Body of pancreas (tissue), 4 donors: ENCODE results near the gene PCSK6. TPM values are rescaled to one million over a fixed set of nuclear protein-coding genes. Genes with fewer than 3 reads are reported as not detected.
A peak's percentile ranks its signal among the peaks of the same experiment; 100 is the strongest.

Experiments
- ATAC-seq: fragments of 150-250 bp; one replicate; pipeline ENCODE4 v1.9.1; 2016
- DNase-seq, 4 donors: peaks; one replicate each; pipeline ENCODE4 v3.0.0-alpha.2; 2019
- H3K27ac ChIP-seq, 4 donors: fragments of 200-600 bp; sonication (generic); 1 replicate in 3 of 4; 2 replicates in 1 of 4; pipeline versions ENCODE4 v1.5.1 to v1.6.1; 2016 to 2019; ENCODE audit warnings: mild to moderate bottlenecking in 1 of 4, mixed read lengths in 1 of 4, moderate library complexity in 1 of 4
- H3K27me3 ChIP-seq, 2 donors: fragments of 200-600 bp; sonication (generic); one replicate each; pipeline ENCODE4 v1.6.0; 2016; ENCODE audit warnings: mild to moderate bottlenecking in 1 of 2
- H3K36me3 ChIP-seq, 2 donors: fragments of 200-600 bp; sonication (generic); replicated peaks in 1 of 2; 2 replicates each; pipeline ENCODE4 v1.5.1; 2016; ENCODE audit warnings: low read depth in 2 of 2; ENCODE audit not compliant: insufficient read depth in 1 of 2
- H3K4me1 ChIP-seq: fragments of 200-600 bp; sonication (generic); one replicate; pipeline ENCODE4 v1.6.0; 2016
- H3K4me3 ChIP-seq, 2 donors: fragments of 200-600 bp; sonication (generic); 1 replicate in 1 of 2; 2 replicates in 1 of 2; pipeline ENCODE4 v1.5.1; 2016 to 2019
- H3K9me3 ChIP-seq, 3 donors: fragments of 200-600 bp; sonication (generic); 1 replicate in 2 of 3; 2 replicates in 1 of 3; pipeline ENCODE4 v1.5.1; 2016
- POLR2A ChIP-seq, 3 donors: fragments of 450-650 bp; IDR thresholded peaks; one replicate each; pipeline ENCODE4 v1.6.1; 2016; ENCODE audit warnings: antibody characterized with exemption in 3 of 3, mild to moderate bottlenecking in 2 of 3
- WGBS, 2 donors: methylation state at CpG; one replicate each; pipeline ENCODE4 v1.1.5; 2017; 5-methylcytosine and 5-hydroxymethylcytosine counted together
- intact Hi-C: fragments of 100-400 bp; cut with DNase I; formaldehyde crosslinking; loops from one replicate; pipeline ENCODE4 v1.15.1; 2023
- total RNA-seq, 2 donors: library from RNA; depleted of rRNA; stranded (reverse); fragments of >200 nt; gene quantifications; one replicate each; pipeline ENCODE4 v1.1.0, GENCODE V29; 2016
- TF ChIP-seq, protein P1 (sequence below), 7 experiments: fragments of 450-650 bp in 4 of 7; fragments of 200-600 bp in 3 of 7; sonication (generic) in 3 of 7; IDR thresholded peaks; one replicate each; pipeline ENCODE4 v1.5.1; 2016 to 2019; ENCODE audit warnings: antibody characterized with exemption in 7 of 7

The PCSK6 gene
- total RNA-seq, 2 donors from 2014 or later, result 8.9 to 10.1 TPM

GRCh38 chr15:101307897-101308603, 181.5 kb downstream of the PCSK6 start:
- Histone ChIP-seq H3K27ac (no peak overlapping the region), H3K4me1 (no peaks in the 10 kb centered on the region), H3K36me3 (no peaks in the 10 kb centered on the region), H3K4me3 (no peak overlapping the region), H3K9me3 (no peaks in the 10 kb centered on the region), H3K27me3 (no peaks in the 10 kb centered on the region)
- WGBS, 2 donors, result 84 to 90% methylated on average over 10 to 16 of the region's 16 CpGs
- intact Hi-C loops, result loop anchor here (10.0 kb wide), 1 partner anchor 267 kb away; no protein-coding TSS in a partner anchor
- ATAC-seq (no peak), DNase-seq (peak in 1 of 4 donors; percentile 3)
- TF ChIP-seq, protein P1, sequence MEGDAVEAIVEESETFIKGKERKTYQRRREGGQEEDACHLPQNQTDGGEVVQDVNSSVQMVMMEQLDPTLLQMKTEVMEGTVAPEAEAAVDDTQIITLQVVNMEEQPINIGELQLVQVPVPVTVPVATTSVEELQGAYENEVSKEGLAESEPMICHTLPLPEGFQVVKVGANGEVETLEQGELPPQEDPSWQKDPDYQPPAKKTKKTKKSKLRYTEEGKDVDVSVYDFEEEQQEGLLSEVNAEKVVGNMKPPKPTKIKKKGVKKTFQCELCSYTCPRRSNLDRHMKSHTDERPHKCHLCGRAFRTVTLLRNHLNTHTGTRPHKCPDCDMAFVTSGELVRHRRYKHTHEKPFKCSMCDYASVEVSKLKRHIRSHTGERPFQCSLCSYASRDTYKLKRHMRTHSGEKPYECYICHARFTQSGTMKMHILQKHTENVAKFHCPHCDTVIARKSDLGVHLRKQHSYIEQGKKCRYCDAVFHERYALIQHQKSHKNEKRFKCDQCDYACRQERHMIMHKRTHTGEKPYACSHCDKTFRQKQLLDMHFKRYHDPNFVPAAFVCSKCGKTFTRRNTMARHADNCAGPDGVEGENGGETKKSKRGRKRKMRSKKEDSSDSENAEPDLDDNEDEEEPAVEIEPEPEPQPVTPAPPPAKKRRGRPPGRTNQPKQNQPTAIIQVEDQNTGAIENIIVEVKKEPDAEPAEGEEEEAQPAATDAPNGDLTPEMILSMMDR (IDR thresholded peaks at IDR 0.05), result no peak

- H3K36me3 ChIP-seq, result no peaks in the 10 kb centered on the region
- intact Hi-C loops, result loop anchor here (10.0 kb wide), 1 partner anchor 268 kb away; no protein-coding TSS in a partner anchor
- H3K4me3 ChIP-seq, result no peak overlapping the region
- H3K27me3 ChIP-seq, result no peaks in the 10 kb centered on the region
- ATAC-seq (no peak), DNase-seq (peak in 3 of 4 donors; percentile 2 to 6 (median 5))
- 68% methylated on average over 8 to 24 of the region's 24 CpGs for WGBS, 2 donors
- no peak for TF ChIP-seq POLR2A (IDR thresholded peaks at IDR 0.05)
- TF ChIP-seq, protein P1 (IDR thresholded peaks at IDR 0.05), result no peak
- no peak overlapping the region for H3K27ac ChIP-seq
- no peaks in the 10 kb centered on the region for H3K9me3 ChIP-seq
- H3K4me1 ChIP-seq, result no peaks in the 10 kb centered on the region
These were observed 182.2 kb downstream of the PCSK6 start for GRCh38 chr15:101307048-101307896.

DNA sequence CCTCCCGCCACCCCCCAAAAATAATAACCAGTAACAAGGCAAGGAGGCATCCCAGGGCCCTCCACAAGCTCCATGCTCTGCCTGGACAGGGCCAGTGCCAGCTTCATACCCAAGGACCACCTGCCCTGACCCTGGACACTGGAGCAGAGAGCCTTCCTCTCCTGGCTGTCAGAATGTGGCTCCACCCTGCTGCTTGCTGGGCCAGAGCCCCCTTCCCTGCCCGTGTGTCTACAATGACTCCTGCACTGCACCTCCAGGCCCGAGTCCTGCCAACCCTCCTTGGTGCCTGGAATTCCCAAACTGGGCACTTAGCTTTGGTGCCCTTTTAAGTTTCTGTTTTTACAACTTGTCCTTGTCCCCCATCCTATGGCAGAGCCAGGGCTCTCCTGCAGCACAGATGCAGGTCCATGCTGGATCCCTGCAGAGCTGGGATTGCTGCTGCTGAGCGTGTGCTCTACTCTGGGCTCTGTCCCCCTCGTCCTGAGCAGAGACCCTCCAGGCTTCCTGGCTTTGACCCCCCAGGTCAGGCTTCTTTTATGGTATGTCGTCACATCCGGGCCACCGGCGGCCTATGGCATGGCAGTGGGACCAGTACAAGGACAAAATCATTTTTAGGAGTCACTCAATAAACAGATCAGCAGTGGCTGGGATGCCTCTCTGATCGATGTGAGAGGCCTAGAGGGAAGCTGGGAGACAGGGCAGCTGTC, 183.0 kb downstream of the PCSK6 start:
- ATAC-seq (no peak), DNase-seq (peak in 2 of 4 donors; percentile 3)
- no peak overlapping the region for H3K27ac ChIP-seq
- no peaks in the 10 kb centered on the region for H3K36me3 ChIP-seq
- 76 to 81% methylated on average over 10 of the region's 10 CpGs for WGBS, 2 donors
- H3K9me3 ChIP-seq, result no peaks in the 10 kb centered on the region
- intact Hi-C loops, result loop anchor here (10.0 kb wide), 1 partner anchor 268 kb away; no protein-coding TSS in a partner anchor
- TF ChIP-seq, protein P1 (IDR thresholded peaks at IDR 0.05), result no peak
- no peak for TF ChIP-seq POLR2A (IDR thresholded peaks at IDR 0.05)
- no peak overlapping the region for H3K4me3 ChIP-seq
- H3K27me3 ChIP-seq, result no peaks in the 10 kb centered on the region
- no peaks in the 10 kb centered on the region for H3K4me1 ChIP-seq

- no peak overlapping the region for H3K27ac ChIP-seq
- no peaks in the 10 kb centered on the region for H3K36me3 ChIP-seq
- H3K4me1 ChIP-seq, result no peaks in the 10 kb centered on the region
- DNase-seq (peak in 1 of 4 donors; percentile 4), ATAC-seq (no peak)
- 85 to 86% methylated on average over 7 to 8 of the region's 8 CpGs for WGBS, 2 donors
- no peaks in the 10 kb centered on the region for H3K9me3 ChIP-seq
- H3K4me3 ChIP-seq, result no peak overlapping the region
- intact Hi-C loops, result loop anchor here (10.0 kb wide), 1 partner anchor 269 kb away; no protein-coding TSS in a partner anchor
- no peaks in the 10 kb centered on the region for H3K27me3 ChIP-seq
- no peak for TF ChIP-seq POLR2A (IDR thresholded peaks at IDR 0.05)
- TF ChIP-seq, protein P1 (IDR thresholded peaks at IDR 0.05), result no peak
These were observed 183.7 kb downstream of the PCSK6 start for GRCh38 chr15:101305820-101306255.
